Astrocyte (in vitro differentiated cells and primary cell): ENCODE measurements around the gene CORO2A.

Experiments used
- EZH2 ChIP-seq: IDR thresholded peaks from 2 replicates; pipeline ENCODE4 v1.6.1; 2012; ENCODE audit warnings: mild to moderate bottlenecking, low read length, inconsistent platforms; ENCODE audit not compliant: insufficient read depth
- TF ChIP-seq, protein P1 (sequence below): IDR thresholded peaks from 2 replicates; pipeline ENCODE4 v1.5.1; 2011; ENCODE audit warnings: low read depth, mild to moderate bottlenecking, inconsistent platforms, low read length, moderate library complexity; ENCODE audit not compliant: insufficient read depth

DNA sequence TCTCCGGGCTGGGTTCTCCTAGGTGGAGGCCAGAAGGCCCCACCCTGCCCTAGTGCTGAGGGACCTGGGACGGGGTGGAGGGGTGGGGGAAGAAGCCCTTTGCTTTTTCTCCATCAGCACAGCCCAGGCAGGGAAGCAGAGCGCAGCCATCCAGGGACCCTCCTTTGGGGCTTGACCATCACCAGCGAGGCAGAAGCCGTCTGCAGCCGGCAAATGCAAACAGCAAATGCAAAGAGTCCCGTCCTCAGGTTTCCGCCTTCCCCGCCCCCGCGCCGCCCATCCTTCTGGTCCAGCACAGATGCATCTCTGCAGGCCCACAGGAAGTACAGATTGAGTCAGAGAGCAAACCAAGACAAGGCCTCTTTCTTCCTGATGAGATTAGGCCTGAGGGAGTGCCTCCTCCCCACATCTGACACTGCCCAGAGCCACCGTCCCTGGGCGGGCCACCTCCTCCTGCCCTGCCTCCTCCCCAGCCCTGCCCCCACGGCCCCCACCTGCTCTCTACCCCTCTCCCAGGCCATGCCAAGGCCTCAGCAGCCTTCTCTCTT, 23.4 kb downstream of the CORO2A start:
- TF ChIP-seq, protein P1, sequence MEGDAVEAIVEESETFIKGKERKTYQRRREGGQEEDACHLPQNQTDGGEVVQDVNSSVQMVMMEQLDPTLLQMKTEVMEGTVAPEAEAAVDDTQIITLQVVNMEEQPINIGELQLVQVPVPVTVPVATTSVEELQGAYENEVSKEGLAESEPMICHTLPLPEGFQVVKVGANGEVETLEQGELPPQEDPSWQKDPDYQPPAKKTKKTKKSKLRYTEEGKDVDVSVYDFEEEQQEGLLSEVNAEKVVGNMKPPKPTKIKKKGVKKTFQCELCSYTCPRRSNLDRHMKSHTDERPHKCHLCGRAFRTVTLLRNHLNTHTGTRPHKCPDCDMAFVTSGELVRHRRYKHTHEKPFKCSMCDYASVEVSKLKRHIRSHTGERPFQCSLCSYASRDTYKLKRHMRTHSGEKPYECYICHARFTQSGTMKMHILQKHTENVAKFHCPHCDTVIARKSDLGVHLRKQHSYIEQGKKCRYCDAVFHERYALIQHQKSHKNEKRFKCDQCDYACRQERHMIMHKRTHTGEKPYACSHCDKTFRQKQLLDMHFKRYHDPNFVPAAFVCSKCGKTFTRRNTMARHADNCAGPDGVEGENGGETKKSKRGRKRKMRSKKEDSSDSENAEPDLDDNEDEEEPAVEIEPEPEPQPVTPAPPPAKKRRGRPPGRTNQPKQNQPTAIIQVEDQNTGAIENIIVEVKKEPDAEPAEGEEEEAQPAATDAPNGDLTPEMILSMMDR = no peak
- TF ChIP-seq EZH2 = no peak
